H1 (cell line): Measurements from ENCODE around the gene RAB44. TPM values are rescaled to one million over a fixed set of nuclear protein-coding genes. Genes with fewer than 3 reads are reported as not detected.

Experiments used
- CHD1 ChIP-seq: IDR thresholded peaks from 2 replicates; pipeline ENCODE4 v1.6.1; 2012; ENCODE audit warnings: low read depth, low read length, improper control_type of control experiment
- CHD7 ChIP-seq: fragments of 300-600 bp; sonication (generic); IDR thresholded peaks from 2 replicates; pipeline ENCODE4 v1.7.1; 2012; ENCODE audit warnings: low read length, moderate library complexity, mild to moderate bottlenecking, inconsistent platforms; ENCODE audit not compliant: insufficient replicate concordance
- GTF2F1 ChIP-seq: IDR thresholded peaks from 2 replicates; pipeline ENCODE4 v1.6.1; 2012; ENCODE audit warnings: low read depth, low read length, improper control_type of control experiment, borderline replicate concordance
- POLR2A ChIP-seq, 2 experiments: IDR thresholded peaks; 1 replicate in 1 of 2; 2 replicates in 1 of 2; pipeline ENCODE4 v1.6.1; 2011; ENCODE audit warnings: low read depth in 2 of 2, low read length in 2 of 2, mild to moderate bottlenecking in 2 of 2; ENCODE audit errors: control extremely low read depth in 1 of 2
- RFX5 ChIP-seq: IDR thresholded peaks from 2 replicates; pipeline ENCODE4 v1.6.1; 2011; ENCODE audit warnings: low read depth, low read length, improper control_type of control experiment, borderline replicate concordance
- SP2 ChIP-seq: IDR thresholded peaks from 2 replicates; pipeline ENCODE4 v1.6.1; 2012; ENCODE audit warnings: mild to moderate bottlenecking, low read length, inconsistent platforms
- TCF12 ChIP-seq: IDR thresholded peaks from 2 replicates; pipeline ENCODE4 v1.6.1; 2011; ENCODE audit warnings: low read depth, mild to moderate bottlenecking, low read length
- TEAD4 ChIP-seq: IDR thresholded peaks from 2 replicates; pipeline ENCODE4 v1.6.1; 2012; ENCODE audit warnings: low read depth, low read length, inconsistent platforms, mixed read lengths
- USF2 ChIP-seq: IDR thresholded peaks from 2 replicates; pipeline ENCODE4 v1.6.1; 2011; ENCODE audit warnings: low read length, improper control_type of control experiment
- polyA plus RNA-seq, 7 experiments: library from polyadenylated mRNA; depleted of rRNA in 3 of 7; stranded (reverse) in 5 of 7; unstranded in 2 of 7; fragments of >200 nt in 5 of 7; fragments of 200-250 nt in 2 of 7; gene quantifications; 1 replicate in 5 of 7; 2 replicates in 1 of 7; 4 replicates in 1 of 7; pipeline versions ENCODE4 v1.2.1 to v1.2.3, GENCODE V29; 2011 to 2013; ENCODE audit warnings: missing spikeins in 2 of 7, mixed read lengths in 2 of 7
- total RNA-seq: library from RNA; stranded (reverse); fragmentation: NEBNext Ultra II Directional; extraction: Animal tissue kit (Norgen Biotek cat#: 25700); gene quantifications from 2 replicates; pipeline ENCODE4 v1.2.1, GENCODE V29; 2021

The RAB44 gene
- total and polyA plus RNA-seq, 2 of the 8 experiments (the other 6 are each of a cell fraction or from before 2014, with no cell fraction given): 0.02 TPM; not detected in 1

- no peak for TF ChIP-seq CHD7
- TF ChIP-seq SP2: no peak
- TF ChIP-seq POLR2A (IDR thresholded peaks at IDR 0.05; ENCODE audit: control extremely low read depth in 1 of 2, low read depth in 2 of 2, low read length in 2 of 2): no peak
- TF ChIP-seq CHD1: no peak
- TF ChIP-seq TEAD4: no peak
- no peak for TF ChIP-seq RFX5
- no peak for TF ChIP-seq TCF12
- no peak for TF ChIP-seq USF2
- TF ChIP-seq GTF2F1: no peak
Measured at GRCh38 chr6:36685166-36685924, 12.3 kb upstream of the RAB44 start (continued).
